ENCODE results near the gene THSD4. TPM values are rescaled to one million over a fixed set of nuclear protein-coding genes. Genes with fewer than 3 reads are reported as not detected.

The THSD4 gene
- total and polyA plus RNA-seq, 9 of the 15 experiments (the other 6 are each of a cell fraction or from before 2014, with no cell fraction given), result 0.04 TPM; not detected in 5

- Histone ChIP-seq H3K4me2 (ENCODE audit: insufficient read depth, low read length) (no peak overlapping the region), H2AFZ (ENCODE audit: low read depth, low read length) (no peak overlapping the region), H3K4me1 (replicated peaks in 1 of 2; ENCODE audit: control insufficient read depth in 2 of 2, insufficient read depth in 2 of 2, low read length in 2 of 2) (peaks cover 0 to 15% of the 10 kb centered on the region in 2 experiments; a peak in 2 of 5 replicates), H3K9me3 (replicated peaks; ENCODE audit: control insufficient read depth, insufficient read depth, low read depth, low read length) (no peaks in the 10 kb centered on the region), H3K27me3 (ENCODE audit: control insufficient read depth in 2 of 2, insufficient read depth in 2 of 2, low read length in 2 of 2) (peaks cover 9 to 13% of the 10 kb centered on the region in 2 experiments; a peak in 3 of 5 replicates), H3K4me3 (no peak overlapping the region), H3K9ac (ENCODE audit: insufficient read depth in 1 of 2, low read depth in 2 of 2, low read length in 2 of 2) (no peak overlapping the region), H4K20me1 (replicated peaks; ENCODE audit: control insufficient read depth, insufficient read depth, low read length) (0 out of 2 replicates have a peak, but pooled peaks cover 9% of the 10 kb centered on the region), H3K79me2 (ENCODE audit: control insufficient read depth, insufficient read depth, low read length) (no peaks in the 10 kb centered on the region), H3K36me3 (ENCODE audit: control insufficient read depth, insufficient read depth, low read length) (no peaks in the 10 kb centered on the region), H3K27ac (ENCODE audit: extremely low read depth, low read depth, low read length) (no peak overlapping the region), H3K9me1 (ENCODE audit: control insufficient read depth, insufficient read depth, low read length) (no peaks in the 10 kb centered on the region)
- ChIA-PET POLR2A (no interaction called here), CTCF (ENCODE audit: low intra/inter-chr PET ratio) (interaction anchor here (2.9 kb wide), 1 partner anchor 324 kb away, joined by 10 read pairs; no protein-coding TSS in a partner anchor)
- intact Hi-C loops (cut with micrococcal nuclease) (loop anchor here (5.0 kb wide), 1 partner anchor 326 kb away; no protein-coding TSS in a partner anchor), in situ Hi-C loops (cut with MboI) (loop anchor here (10.0 kb wide), 1 partner anchor 328 kb away; no protein-coding TSS in a partner anchor)
- DNase-seq (ENCODE audit: extremely low read depth in 1 of 4, low spot score in 3 of 4) (no peak), ATAC-seq (no peak), FAIRE-seq (no peak)
- TF ChIP-seq FOXJ3 (CRISPR knock-in tag; IDR thresholded peaks at IDR 0.05), result no peak
- no peak for TF ChIP-seq UBTF (IDR thresholded peaks at IDR 0.05; ENCODE audit: borderline replicate concordance in 1 of 2, low read depth in 2 of 2, low read length in 2 of 2)
- TF ChIP-seq GABPB1 (CRISPR knock-in tag; IDR thresholded peaks at IDR 0.05), result no peak
- no peak for TF ChIP-seq ZBTB2 (IDR thresholded peaks at IDR 0.05)
- no peak for TF ChIP-seq CHD2 (IDR thresholded peaks at IDR 0.05; ENCODE audit: low read depth, low read length)
- TF ChIP-seq GTF3C2 (IDR thresholded peaks at IDR 0.05; ENCODE audit: borderline replicate concordance, extremely low read depth, insufficient read length), result no peak
- TF ChIP-seq RUNX1 (IDR thresholded peaks at IDR 0.05; ENCODE audit: low read depth), result no peak
- no peak for TF ChIP-seq POLR3G (IDR thresholded peaks at IDR 0.05; ENCODE audit: extremely low read depth, insufficient read length, insufficient replicate concordance)
- no peak for TF ChIP-seq EHMT2 (IDR thresholded peaks at IDR 0.05)
- TF ChIP-seq MLLT1 (IDR thresholded peaks at IDR 0.05), result no peak
- no peak for TF ChIP-seq ZNF785 (CRISPR knock-in tag; IDR thresholded peaks at IDR 0.05)
- TF ChIP-seq GATA2 (CRISPR knock-in tag; IDR thresholded peaks at IDR 0.05), result no peak
- TF ChIP-seq TSC22D4 (tag; IDR thresholded peaks at IDR 0.05), result no peak
- WGBS (ENCODE audit: insufficient coverage, low coverage, missing lambda C conversion rate), result 22% methylated on average over 13 of the region's 13 CpGs
- BruUV-seq (replicated peaks), result no TSS peak
Measured at GRCh38 chr15:71116366-71116765, 1.1 kb downstream of the THSD4 start.
